SK-N-SH (cell line): ENCODE measurements around the gene EDN1. TPM values are rescaled to one million over a fixed set of nuclear protein-coding genes. Genes with fewer than 3 reads are reported as not detected.

Source experiments
- CTCF ChIA-PET: fragments of 300-600, 350-600 bp; formaldehyde crosslinking; extraction: SDS; loops from one replicate; lab custom pipeline; 2021; lab: Yijun Ruan, JAX
- POLR2A ChIA-PET: fragments of 350-600 bp; sonication (Branson Sonifier 250); formaldehyde crosslinking; extraction: SDS; loops from one replicate; lab custom pipeline; 2020; ENCODE audit warnings: antibody characterized with exemption, inconsistent platforms; lab: Yijun Ruan, JAX
- DNase-seq: peaks from one replicate; pipeline ENCODE4 v3.0.0; 2012
- H2AFZ ChIP-seq: fragments of 200-600 bp; sonication (generic); 2 replicates; pipeline ENCODE4 v1.8.1; 2016; ENCODE audit warnings: antibody characterized with exemption, mild to moderate bottlenecking, low read depth
- H3F3A ChIP-seq: fragments of 200-600 bp; sonication (generic); replicated peaks from 2 replicates; pipeline ENCODE3; 2016; ENCODE audit warnings: antibody characterized with exemption, mild to moderate bottlenecking; ENCODE audit not compliant: insufficient read depth
- H3K27ac ChIP-seq, 2 experiments: fragments of 200-500 bp in 1 of 2; fragments of 200-600 bp in 1 of 2; sonication (Bioruptor generic) in 1 of 2; sonication (generic), shearing (Covaris generic) in 1 of 2; 2 replicates each; pipeline versions ENCODE4 v1.5.1 to v1.6.1; 2014 to 2016; ENCODE audit warnings: low read depth in 2 of 2, inconsistent platforms in 1 of 2, low read length in 1 of 2, mild to moderate bottlenecking in 1 of 2, mixed read lengths in 1 of 2
- H3K27me3 ChIP-seq: fragments of 200-600 bp; sonication (generic), shearing (Covaris generic); 2 replicates; pipeline ENCODE4 v1.6.1; 2016; ENCODE audit warnings: mixed run types; ENCODE audit not compliant: insufficient read depth
- H3K36me3 ChIP-seq, 2 experiments: fragments of 200-500 bp in 1 of 2; fragments of 200-600 bp in 1 of 2; sonication (Bioruptor generic) in 1 of 2; sonication (generic) in 1 of 2; replicated peaks in 1 of 2; 2 replicates each; pipeline versions ENCODE3 to v1.5.1; 2014 to 2016; ENCODE audit warnings: low read length in 1 of 2, mild to moderate bottlenecking in 1 of 2; ENCODE audit not compliant: insufficient read depth in 2 of 2, control insufficient read depth in 1 of 2
- H3K4me1 ChIP-seq, 2 experiments: fragments of 200-500 bp in 1 of 2; fragments of 200-600 bp in 1 of 2; sonication (Bioruptor generic) in 1 of 2; sonication (generic), shearing (Covaris generic) in 1 of 2; 2 replicates each; pipeline versions ENCODE4 v1.5.1 to v1.6.1; 2014 to 2016; ENCODE audit warnings: low read depth in 1 of 2, low read length in 1 of 2, mixed run types in 1 of 2; ENCODE audit not compliant: insufficient read depth in 2 of 2, control insufficient read depth in 1 of 2
- H3K4me2 ChIP-seq: fragments of 200-600 bp; sonication (generic), shearing (Covaris generic); 2 replicates; pipeline ENCODE4 v1.6.1; 2017; ENCODE audit warnings: mixed run types
- H3K4me3 ChIP-seq, 2 experiments: fragments of 200-500 bp in 1 of 2; fragments of 200-600 bp in 1 of 2; sonication (Bioruptor generic) in 1 of 2; sonication (generic), shearing (Covaris generic) in 1 of 2; 2 replicates each; pipeline versions ENCODE4 v1.5.1 to v1.8.1; 2014 to 2016; ENCODE audit warnings: low read depth in 2 of 2, inconsistent platforms in 1 of 2, low read length in 1 of 2, mild to moderate bottlenecking in 1 of 2, mixed read lengths in 1 of 2, moderate library complexity in 1 of 2
- H3K79me2 ChIP-seq: fragments of 200-600 bp; sonication (generic); 2 replicates; pipeline ENCODE4 v1.8.1; 2017; ENCODE audit warnings: mild to moderate bottlenecking; ENCODE audit not compliant: insufficient read depth
- H3K9ac ChIP-seq: fragments of 200-600 bp; sonication (generic); 2 replicates; pipeline ENCODE4 v1.6.1; 2017; ENCODE audit warnings: mixed run types
- H3K9me2 ChIP-seq: fragments of 200-600 bp; sonication (generic); 2 replicates; pipeline ENCODE4 v1.6.1; 2017; ENCODE audit warnings: mixed run types
- H3K9me3 ChIP-seq: fragments of 200-600 bp; sonication (generic); 2 replicates; pipeline ENCODE4 v1.6.1; 2017; ENCODE audit warnings: mixed run types, mild to moderate bottlenecking, moderate library complexity
- H4K20me1 ChIP-seq: fragments of 200-600 bp; sonication (generic); 2 replicates; pipeline ENCODE4 v1.6.1; 2017; ENCODE audit warnings: mild to moderate bottlenecking, mixed run types; ENCODE audit not compliant: insufficient read depth
- EZH2phosphoT487 ChIP-seq: fragments of 200-600 bp; sonication (generic); IDR thresholded peaks from 2 replicates; pipeline ENCODE4 v1.6.1; 2017; ENCODE audit warnings: low read depth, mixed run types, mild to moderate bottlenecking, antibody characterized with exemption, moderate library complexity, borderline replicate concordance
- FOSL2 ChIP-seq: IDR thresholded peaks from 2 replicates; pipeline ENCODE4 v1.4.0; 2012; ENCODE audit warnings: low read depth, mild to moderate bottlenecking, moderate library complexity, borderline replicate concordance
- FOXM1 ChIP-seq: IDR thresholded peaks from 2 replicates; pipeline ENCODE4 v1.4.0; 2012; ENCODE audit warnings: low read depth, mild to moderate bottlenecking
- MEF2A ChIP-seq: IDR thresholded peaks from 2 replicates; pipeline ENCODE4 v1.4.0; 2012; ENCODE audit warnings: low read depth, borderline replicate concordance
- MXI1 ChIP-seq: IDR thresholded peaks from 2 replicates; pipeline ENCODE4 v1.6.1; 2012; ENCODE audit warnings: mild to moderate bottlenecking, low read depth, low read length, improper control_type of control experiment
- NFIC ChIP-seq: IDR thresholded peaks from 2 replicates; pipeline ENCODE4 v1.4.0; 2012; ENCODE audit warnings: borderline replicate concordance
- RCOR1 ChIP-seq: fragments of 150-350 bp; IDR thresholded peaks from 2 replicates; pipeline ENCODE4 v1.6.1; 2017; ENCODE audit warnings: antibody characterized with exemption, low read length
- RFX5 ChIP-seq: IDR thresholded peaks from 2 replicates; pipeline ENCODE4 v1.6.1; 2012; ENCODE audit warnings: mild to moderate bottlenecking, improper control_type of control experiment, low read length
- RXRA ChIP-seq: IDR thresholded peaks from 2 replicates; pipeline ENCODE4 v1.4.0; 2012; ENCODE audit warnings: low read depth, mild to moderate bottlenecking, borderline replicate concordance
- SIN3A ChIP-seq: IDR thresholded peaks from 2 replicates; pipeline ENCODE4 v1.6.1; 2012; ENCODE audit warnings: low read depth, mild to moderate bottlenecking, low read length, moderate library complexity, borderline replicate concordance
- SMC3 ChIP-seq: IDR thresholded peaks from 2 replicates; pipeline ENCODE4 v1.6.1; 2012; ENCODE audit warnings: low read depth, low read length, improper control_type of control experiment
- TAF1 ChIP-seq: IDR thresholded peaks from 2 replicates; pipeline ENCODE4 v1.6.1; 2012; ENCODE audit warnings: low read depth, mild to moderate bottlenecking, low read length, moderate library complexity, borderline replicate concordance
- TCF12 ChIP-seq: IDR thresholded peaks from 2 replicates; pipeline ENCODE4 v1.4.0; 2012
- TEAD4 ChIP-seq: IDR thresholded peaks from 2 replicates; pipeline ENCODE4 v1.4.0; 2012; ENCODE audit warnings: mild to moderate bottlenecking, borderline replicate concordance; ENCODE audit not compliant: insufficient read depth
- WGBS: methylation state at CpG from one replicate; pipeline ENCODE4 v1.1.6; 2017; ENCODE audit warnings: low lambda C conversion rate; 5-methylcytosine and 5-hydroxymethylcytosine counted together
- polyA plus RNA-seq, 3 experiments: library from polyadenylated mRNA; depleted of rRNA; stranded (reverse); fragments of >200 nt; gene quantifications; 2 replicates each; pipeline ENCODE4 v1.2.3, GENCODE V29; 2012
- TF ChIP-seq, protein P1 (sequence below): IDR thresholded peaks from 2 replicates; pipeline ENCODE4; 2012
- TF ChIP-seq, protein P2 (sequence below): fragments of 150-350 bp; IDR thresholded peaks from 2 replicates; pipeline ENCODE4 v1.6.1; 2017; ENCODE audit warnings: antibody characterized with exemption, low read length, low read depth, borderline replicate concordance
- TF ChIP-seq, protein P3 (sequence below): IDR thresholded peaks from 2 replicates; pipeline ENCODE4 v1.4.0; 2012; ENCODE audit warnings: low read depth, borderline replicate concordance
- TF ChIP-seq, protein P4 (sequence below): fragments of 200-600 bp; sonication (generic); IDR thresholded peaks from 2 replicates; pipeline ENCODE4 v1.6.1; 2017; ENCODE audit warnings: antibody characterized with exemption, mild to moderate bottlenecking, moderate library complexity
- TF ChIP-seq, protein P5 (sequence below): IDR thresholded peaks from 2 replicates; pipeline ENCODE4 v1.4.0; 2012; ENCODE audit warnings: low read depth
- TF ChIP-seq, protein P6 (sequence below): IDR thresholded peaks from 2 replicates; pipeline ENCODE4 v1.4.0; 2012; ENCODE audit warnings: low read depth, borderline replicate concordance

The EDN1 gene
- polyA plus RNA-seq, 1 of the 3 experiments (the other 2 are of a cell fraction) = 1.3 TPM

DNA sequence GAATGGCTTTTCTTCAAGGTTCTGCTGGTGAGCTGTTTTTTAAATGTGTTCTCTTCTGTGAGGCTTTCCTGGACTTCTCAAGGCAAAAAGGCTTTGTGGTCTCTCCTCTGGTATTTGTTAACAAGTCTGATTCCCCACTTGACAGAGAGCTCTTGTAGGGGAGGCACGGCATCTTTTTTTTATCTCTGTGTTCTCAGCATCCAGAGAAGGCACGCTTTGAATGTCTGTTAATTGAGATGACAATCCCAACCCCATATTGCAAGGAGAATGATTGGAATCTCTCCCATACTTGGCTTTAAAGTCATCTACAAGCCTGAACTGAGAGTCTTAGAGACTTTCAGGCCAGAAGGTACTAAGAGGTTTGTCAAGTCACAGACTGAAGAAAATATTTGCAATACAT lies 22.6 kb downstream of the EDN1 start:
- 69% methylated on average over 2 of the region's 2 CpGs for WGBS
- Histone ChIP-seq H3K4me2 (no peak overlapping the region), H3K9me3 (no peaks in the 10 kb centered on the region), H3K9me2 (0 out of 2 replicates have a peak, but pooled peaks cover 4% of the 10 kb centered on the region), H3F3A (peaks cover 17% of the 10 kb centered on the region), H3K27ac (peak overlapping the region in 1 of 2 experiments; percentile 17; a peak in 1 of 4 replicates), H3K27me3 (no peaks in the 10 kb centered on the region), H3K4me3 (no peak overlapping the region), H3K4me1 (no peaks in the 10 kb centered on the region), H2AFZ (peak overlapping the region; percentile 27; the same call in 1 of the 2 replicates), H4K20me1 (no peaks in the 10 kb centered on the region), H3K36me3 (no peaks in the 10 kb centered on the region), H3K9ac (no peak overlapping the region), H3K79me2 (no peaks in the 10 kb centered on the region)
- ChIA-PET CTCF (interaction anchor here (0.7 kb wide), 1 partner anchor 13 kb away, joined by 4 read pairs; no protein-coding TSS in a partner anchor), POLR2A (no interaction called here)
- TF ChIP-seq TAF1 (no peak), RFX5 (no peak), EZH2phosphoT487 (no peak), SIN3A (no peak), TEAD4 (no peak)
- TF ChIP-seq, protein P1, sequence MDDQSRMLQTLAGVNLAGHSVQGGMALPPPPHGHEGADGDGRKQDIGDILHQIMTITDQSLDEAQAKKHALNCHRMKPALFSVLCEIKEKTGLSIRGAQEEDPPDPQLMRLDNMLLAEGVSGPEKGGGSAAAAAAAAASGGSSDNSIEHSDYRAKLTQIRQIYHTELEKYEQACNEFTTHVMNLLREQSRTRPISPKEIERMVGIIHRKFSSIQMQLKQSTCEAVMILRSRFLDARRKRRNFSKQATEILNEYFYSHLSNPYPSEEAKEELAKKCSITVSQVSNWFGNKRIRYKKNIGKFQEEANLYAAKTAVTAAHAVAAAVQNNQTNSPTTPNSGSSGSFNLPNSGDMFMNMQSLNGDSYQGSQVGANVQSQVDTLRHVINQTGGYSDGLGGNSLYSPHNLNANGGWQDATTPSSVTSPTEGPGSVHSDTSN = no peak
- DNase-seq = no peak

DNA sequence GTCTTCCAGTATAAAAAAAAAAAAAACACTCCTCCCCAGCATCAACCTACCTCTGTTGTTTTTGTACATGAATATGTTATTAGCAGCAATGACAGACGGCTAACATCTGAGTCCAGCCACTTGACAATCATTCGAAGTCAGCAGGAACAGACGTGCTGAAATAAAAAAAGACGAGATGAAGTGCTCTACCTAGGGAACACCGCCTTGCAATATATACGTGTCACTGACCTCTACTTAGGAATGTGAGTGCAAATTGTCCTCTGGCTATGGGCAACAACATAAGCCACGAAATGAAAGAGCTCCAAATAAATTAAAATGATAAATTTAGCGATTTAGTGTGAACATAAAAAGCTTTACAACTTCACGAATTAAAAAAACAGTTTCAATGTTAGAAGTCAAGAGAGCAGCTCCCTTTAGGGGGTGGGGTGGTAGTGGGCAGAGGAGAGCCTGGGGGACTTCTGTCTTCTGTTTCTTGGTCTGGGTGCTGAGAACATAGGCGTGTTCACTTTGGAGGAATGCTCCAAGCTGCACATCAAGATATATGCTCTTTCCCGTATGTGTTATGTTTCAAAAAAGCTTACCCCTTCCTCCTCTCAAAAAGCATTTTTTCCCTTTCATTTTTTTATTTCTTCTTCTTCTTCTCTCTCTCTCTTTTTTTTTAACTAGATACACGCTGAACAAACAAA lies 23.3 kb downstream of the EDN1 start:
- peak overlapping the region in 1 of 2 experiments; percentile 41; a peak in 2 of 4 replicates for H3K27ac ChIP-seq
- no peak overlapping the region for H3K9ac ChIP-seq
- CTCF ChIA-PET = interaction anchor here (0.7 to 1.1 kb wide), 2 partner anchors 12 to 24 kb away, joined by 4 read pairs; no protein-coding TSS in a partner anchor
- H2AFZ ChIP-seq = peak overlapping the region; percentile 37; the same call in 1 of the 2 replicates
- H3K4me2 ChIP-seq = no peak overlapping the region; the same call in 1 of the 2 replicates
- H3K27me3 ChIP-seq = no peaks in the 10 kb centered on the region
- WGBS = 80% methylated on average over 12 of the region's 12 CpGs
- no peak for DNase-seq
- no peaks in the 10 kb centered on the region for H3K36me3 ChIP-seq
- no peak overlapping the region for H3K4me3 ChIP-seq
- H3F3A ChIP-seq = peaks cover 17% of the 10 kb centered on the region
- H4K20me1 ChIP-seq = no peaks in the 10 kb centered on the region
- no peaks in the 10 kb centered on the region for H3K79me2 ChIP-seq
- H3K9me3 ChIP-seq = no peaks in the 10 kb centered on the region
- H3K4me1 ChIP-seq = no peaks in the 10 kb centered on the region
- H3K9me2 ChIP-seq = 0 out of 2 replicates have a peak, but pooled peaks cover 4% of the 10 kb centered on the region
- POLR2A ChIA-PET = no interaction called here
- TF ChIP-seq TCF12 (no peak), MXI1 (no peak), RXRA (no peak), MEF2A (no peak), FOXM1 (no peak), SMC3 (no peak), TEAD4 (no peak), FOSL2 (no peak), NFIC (no peak), RCOR1 (no peak)
- TF ChIP-seq, protein P2, sequence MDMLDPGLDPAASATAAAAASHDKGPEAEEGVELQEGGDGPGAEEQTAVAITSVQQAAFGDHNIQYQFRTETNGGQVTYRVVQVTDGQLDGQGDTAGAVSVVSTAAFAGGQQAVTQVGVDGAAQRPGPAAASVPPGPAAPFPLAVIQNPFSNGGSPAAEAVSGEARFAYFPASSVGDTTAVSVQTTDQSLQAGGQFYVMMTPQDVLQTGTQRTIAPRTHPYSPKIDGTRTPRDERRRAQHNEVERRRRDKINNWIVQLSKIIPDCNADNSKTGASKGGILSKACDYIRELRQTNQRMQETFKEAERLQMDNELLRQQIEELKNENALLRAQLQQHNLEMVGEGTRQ = no peak
- TF ChIP-seq, protein P3, sequence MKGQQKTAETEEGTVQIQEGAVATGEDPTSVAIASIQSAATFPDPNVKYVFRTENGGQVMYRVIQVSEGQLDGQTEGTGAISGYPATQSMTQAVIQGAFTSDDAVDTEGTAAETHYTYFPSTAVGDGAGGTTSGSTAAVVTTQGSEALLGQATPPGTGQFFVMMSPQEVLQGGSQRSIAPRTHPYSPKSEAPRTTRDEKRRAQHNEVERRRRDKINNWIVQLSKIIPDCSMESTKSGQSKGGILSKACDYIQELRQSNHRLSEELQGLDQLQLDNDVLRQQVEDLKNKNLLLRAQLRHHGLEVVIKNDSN = no peak
- TF ChIP-seq, protein P4, sequence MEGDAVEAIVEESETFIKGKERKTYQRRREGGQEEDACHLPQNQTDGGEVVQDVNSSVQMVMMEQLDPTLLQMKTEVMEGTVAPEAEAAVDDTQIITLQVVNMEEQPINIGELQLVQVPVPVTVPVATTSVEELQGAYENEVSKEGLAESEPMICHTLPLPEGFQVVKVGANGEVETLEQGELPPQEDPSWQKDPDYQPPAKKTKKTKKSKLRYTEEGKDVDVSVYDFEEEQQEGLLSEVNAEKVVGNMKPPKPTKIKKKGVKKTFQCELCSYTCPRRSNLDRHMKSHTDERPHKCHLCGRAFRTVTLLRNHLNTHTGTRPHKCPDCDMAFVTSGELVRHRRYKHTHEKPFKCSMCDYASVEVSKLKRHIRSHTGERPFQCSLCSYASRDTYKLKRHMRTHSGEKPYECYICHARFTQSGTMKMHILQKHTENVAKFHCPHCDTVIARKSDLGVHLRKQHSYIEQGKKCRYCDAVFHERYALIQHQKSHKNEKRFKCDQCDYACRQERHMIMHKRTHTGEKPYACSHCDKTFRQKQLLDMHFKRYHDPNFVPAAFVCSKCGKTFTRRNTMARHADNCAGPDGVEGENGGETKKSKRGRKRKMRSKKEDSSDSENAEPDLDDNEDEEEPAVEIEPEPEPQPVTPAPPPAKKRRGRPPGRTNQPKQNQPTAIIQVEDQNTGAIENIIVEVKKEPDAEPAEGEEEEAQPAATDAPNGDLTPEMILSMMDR = no peak
- TF ChIP-seq, protein P5, sequence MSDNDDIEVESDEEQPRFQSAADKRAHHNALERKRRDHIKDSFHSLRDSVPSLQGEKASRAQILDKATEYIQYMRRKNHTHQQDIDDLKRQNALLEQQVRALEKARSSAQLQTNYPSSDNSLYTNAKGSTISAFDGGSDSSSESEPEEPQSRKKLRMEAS = no peak
- TF ChIP-seq, protein P6, sequence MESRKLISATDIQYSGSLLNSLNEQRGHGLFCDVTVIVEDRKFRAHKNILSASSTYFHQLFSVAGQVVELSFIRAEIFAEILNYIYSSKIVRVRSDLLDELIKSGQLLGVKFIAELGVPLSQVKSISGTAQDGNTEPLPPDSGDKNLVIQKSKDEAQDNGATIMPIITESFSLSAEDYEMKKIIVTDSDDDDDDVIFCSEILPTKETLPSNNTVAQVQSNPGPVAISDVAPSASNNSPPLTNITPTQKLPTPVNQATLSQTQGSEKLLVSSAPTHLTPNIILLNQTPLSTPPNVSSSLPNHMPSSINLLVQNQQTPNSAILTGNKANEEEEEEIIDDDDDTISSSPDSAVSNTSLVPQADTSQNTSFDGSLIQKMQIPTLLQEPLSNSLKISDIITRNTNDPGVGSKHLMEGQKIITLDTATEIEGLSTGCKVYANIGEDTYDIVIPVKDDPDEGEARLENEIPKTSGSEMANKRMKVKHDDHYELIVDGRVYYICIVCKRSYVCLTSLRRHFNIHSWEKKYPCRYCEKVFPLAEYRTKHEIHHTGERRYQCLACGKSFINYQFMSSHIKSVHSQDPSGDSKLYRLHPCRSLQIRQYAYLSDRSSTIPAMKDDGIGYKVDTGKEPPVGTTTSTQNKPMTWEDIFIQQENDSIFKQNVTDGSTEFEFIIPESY = no peak
